Activated naive CD4-positive, alpha-beta T cell treated with Interleukin-2 at 50 U/mL for 16 hours (primary cell): Measurements from ENCODE around the gene FUBP3.

Experiments used
- DNase-seq: peaks from one replicate; pipeline ENCODE4 v3.0.0-alpha.2; 2020

Gene FUBP3

DNA sequence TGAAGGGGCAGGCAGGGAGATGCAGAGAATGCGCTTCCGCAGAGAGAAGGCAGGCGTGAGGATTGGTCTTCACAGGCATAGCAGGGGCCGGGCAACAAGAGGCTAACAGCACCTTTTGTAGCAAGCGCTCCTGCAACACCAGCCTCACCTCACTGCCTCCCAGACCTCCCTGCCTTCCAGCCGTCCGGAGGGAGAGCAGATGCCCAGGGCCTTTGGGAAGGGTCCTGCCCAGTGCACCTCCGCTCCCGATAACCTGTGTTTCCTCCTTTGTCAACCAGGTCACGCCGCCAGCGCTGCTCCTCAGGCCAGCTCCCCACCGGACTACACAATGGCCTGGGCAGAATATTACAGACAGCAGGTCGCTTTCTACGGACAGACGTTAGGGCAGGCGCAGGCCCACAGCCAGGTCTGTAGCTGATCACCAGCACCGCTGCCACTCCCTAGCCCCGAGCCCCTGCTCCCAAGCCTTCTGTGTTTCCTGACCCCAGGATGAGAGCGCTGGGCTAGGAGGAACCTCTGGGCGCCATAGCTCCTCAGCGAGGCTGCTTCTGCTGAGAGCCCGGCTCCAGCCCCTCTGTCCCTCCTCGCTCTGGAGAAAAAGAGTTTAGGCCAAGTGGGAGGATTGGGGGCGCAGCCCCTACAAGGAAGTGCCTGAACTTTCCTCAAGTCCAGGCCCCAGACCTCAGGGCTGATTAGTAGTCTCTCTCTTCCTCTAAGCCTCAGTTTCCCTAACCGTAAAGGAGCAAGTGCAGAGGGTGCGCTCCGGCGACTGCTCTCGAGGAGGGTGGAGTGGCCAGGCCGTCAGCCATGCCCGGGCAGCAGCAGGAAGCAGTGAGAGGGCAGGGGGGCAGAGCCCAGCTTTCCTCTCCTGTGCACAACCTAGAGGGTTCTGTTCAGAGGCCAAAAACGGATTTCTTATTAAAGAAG is 56.6 kb downstream of the FUBP3 start:
- DNase-seq, result no peak

DNA sequence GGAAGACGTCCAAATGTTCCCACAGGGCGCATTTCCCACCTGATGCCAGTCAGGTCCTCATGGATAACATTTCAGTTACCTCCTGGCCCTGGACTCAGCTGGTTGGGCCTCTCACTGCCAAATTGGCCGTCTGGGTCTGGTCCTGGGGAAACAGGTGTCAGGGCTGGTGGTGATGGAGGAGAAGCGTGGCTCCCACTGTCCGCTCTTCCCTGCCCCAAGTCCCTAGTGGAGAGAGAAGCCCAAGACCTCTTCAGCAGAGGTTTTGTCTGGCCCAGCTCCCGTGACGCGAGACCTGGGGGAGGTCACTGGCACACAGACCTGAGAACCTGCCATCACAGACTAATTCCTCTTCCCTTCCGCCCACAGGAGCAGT is 57.3 kb downstream of the FUBP3 start:
- DNase-seq, result no peak

DNA sequence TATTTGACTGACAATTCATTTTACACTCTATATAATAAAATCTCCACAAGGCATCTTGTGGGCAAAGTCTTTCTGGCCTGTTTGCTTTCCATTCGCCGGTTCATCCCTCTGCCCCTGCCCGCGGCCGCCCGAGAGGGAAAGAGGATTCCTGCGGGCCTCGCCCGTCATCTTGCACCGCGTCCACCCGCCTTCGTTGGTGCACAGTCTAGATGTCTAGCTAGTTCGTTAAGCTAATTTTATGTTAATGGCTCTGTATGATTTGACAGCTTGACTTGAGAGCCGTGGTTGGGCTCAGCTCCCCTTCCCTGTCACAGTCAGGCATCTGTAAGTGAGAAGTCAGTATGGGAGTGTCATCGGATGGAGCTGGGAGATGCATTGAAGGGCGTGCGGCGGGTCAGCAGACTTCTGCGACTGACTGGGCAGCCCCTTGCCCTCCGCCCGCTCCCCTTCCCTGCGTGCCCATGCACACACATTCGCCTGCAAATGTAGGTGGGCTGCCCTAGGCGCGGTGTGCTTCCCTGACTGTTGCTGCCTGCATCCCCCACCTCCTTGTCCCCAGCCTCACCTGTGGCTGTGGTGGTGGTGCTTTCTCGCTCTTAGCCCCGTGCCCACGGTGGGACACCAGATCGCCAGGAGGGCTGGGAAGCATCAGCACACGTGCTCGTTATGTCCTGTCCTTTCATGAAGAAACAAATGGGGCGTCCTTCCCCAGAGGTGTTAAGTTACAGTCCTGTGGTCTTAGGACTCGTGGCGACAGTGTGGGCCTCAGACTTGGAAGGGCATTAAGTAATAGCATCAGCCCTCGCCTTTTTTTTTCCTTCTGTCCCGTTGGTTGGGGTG is 59.1 kb downstream of the FUBP3 start:
- DNase-seq, result no peak

DNA sequence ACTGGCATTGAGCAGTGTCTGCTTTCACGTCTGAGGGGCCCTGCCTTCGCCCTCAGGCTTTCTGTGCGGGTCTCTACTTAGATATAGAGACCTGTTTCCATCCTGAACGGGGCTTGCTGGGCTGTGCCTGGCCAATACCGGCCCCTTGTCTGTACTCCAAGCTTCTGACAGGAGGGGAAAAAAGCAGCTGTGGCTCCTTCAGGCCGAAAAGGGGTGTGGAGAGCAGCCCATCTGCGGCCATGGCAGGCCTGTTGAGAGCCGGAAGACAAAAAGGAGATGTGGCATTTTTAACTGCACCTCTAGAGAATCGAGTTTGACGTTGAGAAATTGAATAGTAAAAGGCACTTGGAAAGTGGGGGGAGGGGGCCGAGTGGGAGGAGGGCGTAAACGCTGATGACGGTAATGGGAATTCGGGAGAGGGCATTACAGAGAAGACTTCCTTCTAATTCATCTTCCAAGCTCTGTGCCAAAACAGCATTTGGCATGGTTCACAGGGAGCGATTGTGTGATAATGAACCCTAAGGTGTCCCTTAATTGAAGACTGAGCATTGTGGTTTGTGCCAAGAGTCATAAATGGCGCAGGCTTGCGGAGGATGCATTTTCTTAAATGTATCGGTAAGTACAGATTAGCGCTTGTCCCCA is 59.9 kb downstream of the FUBP3 start:
- DNase-seq, result no peak

DNA sequence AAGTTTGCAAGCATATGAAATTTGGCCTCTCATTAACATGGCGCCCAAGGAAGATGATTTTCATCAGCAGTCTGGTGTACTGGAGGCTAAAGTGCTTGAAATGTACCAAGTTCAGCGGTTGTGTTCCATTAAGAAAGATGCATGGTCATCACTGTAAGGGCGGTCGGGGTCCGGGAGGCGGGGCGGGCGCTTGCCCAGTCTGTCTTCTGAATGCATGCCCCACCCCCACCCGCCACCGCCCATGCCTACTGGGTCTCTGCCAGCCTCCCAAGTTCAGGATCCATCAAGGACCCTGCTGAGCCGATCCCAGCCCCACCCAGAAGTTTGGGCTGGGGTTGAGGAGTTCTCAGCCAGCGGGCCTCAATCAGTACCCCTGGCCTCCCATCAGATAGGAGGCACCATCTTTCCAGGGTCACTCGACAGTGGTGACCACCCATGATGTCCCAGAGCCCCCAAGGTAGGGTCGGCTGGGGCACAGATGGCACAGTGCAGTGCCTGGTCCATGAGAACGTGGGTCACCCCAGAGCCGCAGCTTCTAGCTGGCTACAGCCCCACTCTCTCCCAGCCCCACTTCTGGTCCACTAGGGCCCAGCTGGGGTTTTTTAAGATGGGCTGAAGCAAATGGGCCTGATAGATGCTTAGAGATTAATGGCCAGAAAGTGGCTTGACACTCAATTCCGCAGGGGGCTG is 60.6 kb downstream of the FUBP3 start:
- DNase-seq, result no peak

DNA sequence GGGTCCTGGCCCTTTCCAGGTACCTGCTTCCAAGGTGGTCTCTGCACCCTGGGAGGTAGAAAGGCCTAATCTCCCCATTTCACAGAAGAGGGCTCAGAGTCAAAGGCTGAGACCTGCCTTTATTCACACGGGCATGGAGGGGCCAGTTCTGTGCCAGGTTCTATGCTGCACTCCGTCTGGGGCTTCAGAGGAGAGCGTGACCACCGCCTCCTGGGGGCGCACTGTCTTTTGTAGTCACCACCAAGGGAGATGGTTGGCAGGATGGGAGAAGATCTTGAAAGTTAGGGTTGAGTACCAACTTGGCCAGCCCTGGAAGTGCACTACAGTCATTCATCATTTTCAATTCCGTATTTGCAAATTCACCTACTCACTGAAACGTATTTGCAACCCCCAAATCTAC is 61.3 kb downstream of the FUBP3 start:
- no peak for DNase-seq

DNA sequence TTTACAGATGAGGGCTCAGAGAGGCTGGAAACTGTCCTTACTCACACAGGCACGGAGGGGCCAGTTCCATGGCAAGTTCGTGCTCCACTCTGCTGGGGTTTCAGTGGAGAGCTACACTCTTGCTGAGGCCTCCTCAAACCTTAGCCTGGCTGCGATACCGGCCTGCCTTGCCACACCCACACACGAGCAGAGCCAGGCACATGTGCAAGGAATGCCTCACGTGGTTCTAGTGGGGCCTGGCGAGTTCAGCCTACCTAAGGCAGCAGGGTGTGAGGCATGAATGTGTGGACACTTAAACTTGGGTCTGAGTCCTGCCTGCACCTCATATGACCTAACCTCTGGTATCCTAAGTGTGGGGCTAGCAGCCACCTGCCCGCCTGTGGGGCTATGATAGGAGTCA is 63.5 kb downstream of the FUBP3 start:
- DNase-seq, result no peak

DNA sequence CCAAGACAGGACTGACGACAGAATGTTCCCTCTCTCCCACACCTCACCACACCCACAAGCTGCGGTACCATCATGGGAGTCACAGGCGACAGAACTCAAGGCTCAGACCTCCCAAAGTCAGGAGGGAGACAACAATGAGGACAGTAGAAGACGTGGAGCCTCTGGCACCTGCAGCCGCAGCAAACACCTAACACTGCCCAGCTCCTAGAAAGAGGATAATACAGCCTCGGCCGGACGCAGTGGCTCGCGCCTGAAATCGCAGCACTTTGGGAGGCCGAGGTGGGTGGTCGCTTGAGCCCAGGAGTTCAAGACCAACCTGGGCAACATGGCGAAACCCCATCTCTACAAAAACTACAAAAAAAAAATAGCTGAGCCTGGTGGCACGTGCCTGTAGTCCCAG is 71.8 kb downstream of the FUBP3 start:
- no peak for DNase-seq

DNA sequence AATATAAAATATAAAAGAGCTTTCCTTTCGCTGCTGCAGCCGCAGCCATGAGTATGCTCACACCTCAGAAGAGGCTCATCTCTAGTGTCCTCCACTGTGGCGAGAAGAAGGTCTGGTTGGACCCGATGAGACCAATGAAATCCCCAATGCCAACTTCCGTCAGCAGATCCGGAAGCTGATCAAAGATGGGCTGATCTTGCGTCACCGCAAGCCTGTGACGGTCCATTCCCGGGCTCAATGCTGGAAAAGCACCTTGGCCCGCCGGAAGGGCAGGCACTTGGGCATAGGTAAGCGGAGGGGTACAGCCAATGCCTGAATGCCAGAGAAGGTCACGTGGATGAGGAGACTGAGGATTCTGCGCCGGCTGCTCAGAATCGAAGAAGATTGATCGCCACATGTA is 72.4 kb downstream of the FUBP3 start:
- no peak for DNase-seq

DNA sequence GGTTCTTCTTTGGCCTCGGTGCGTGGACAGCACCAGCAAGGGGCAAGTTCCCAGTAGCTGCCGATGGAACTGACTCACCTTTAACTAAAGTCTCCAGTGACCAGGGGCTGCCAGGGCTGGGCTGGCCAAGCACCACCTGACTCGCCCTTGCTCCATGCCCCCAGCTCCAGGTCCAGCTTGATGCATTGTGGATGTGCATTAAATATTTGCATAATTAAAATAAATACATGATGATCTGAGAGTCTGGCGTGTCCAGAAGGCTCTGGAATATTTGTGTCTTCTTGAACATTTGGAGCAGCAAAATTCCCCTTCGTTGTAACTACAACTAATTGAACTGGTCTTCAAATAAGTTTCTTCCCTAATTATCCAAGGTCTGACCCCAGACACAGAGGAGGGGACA is 75.5 kb downstream of the FUBP3 start:
- no peak for DNase-seq

DNA sequence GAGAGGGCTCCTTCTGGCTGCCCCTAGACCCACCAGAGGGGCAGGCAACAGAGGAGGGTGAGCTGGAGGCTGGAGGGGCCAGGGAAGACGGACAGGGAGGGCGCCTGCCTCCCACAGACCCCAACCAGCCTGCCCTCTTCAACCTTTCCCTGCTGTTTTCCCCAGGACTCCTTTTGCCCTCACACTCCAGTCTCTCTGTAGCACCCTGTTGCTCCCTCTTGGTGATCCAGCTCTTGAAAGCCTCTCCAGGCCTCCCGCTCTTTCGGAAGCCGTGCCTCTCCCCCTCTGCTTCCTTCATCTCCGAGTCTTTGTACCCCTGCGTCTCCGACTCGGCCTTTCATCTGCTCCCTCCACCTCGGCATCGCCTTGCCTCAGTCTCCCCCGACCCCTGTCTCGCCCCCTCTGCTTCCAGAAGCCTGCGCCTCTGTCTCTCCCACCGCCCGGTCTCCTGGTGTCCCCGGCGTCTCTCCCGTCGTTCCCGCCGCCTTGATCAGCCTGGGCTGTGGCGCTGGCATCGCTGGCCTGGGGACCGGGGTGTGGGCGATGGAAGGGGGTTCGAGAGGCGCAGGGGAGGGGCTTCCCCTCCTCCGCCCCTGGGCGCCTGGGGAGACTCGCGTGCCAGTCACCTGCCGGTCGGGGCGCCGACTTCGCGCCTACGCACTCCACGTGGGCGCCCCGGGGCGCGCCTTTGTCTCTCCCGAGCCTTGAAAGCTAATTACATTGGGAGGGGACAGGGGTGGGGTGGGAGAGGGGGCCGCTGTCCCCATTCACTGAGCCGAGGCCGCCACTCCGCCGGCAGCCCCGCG is 79.7 kb downstream of the FUBP3 start:
- no peak for DNase-seq

DNA sequence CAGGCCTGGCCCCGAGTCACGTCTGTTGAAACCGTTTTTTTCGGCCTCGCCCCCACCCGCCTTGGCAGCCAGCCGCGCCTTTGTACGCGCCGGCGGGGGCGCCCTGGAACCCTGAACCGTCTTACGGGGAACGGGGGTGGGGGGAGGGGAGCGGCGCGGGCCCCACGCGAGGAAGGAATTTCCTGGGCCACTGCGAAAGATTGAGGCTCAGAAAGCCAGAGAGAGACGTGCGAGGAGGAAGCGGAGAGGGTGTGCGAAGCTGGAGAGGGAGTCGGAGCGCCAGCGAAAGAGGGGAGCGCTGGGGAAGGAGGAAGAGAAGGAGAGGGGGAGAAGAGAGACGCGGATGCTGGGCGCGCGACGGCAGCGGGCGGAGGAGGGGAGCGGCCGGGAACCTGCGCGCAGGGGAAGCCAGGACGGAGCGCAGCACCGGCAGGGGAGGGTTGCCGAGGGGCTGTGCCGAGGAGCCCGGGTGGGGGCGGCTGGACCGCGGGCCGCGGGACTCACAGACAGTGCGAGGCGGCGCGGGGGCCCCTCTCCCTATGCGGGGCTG is 80.4 kb downstream of the FUBP3 start:
- DNase-seq, result no peak

DNA sequence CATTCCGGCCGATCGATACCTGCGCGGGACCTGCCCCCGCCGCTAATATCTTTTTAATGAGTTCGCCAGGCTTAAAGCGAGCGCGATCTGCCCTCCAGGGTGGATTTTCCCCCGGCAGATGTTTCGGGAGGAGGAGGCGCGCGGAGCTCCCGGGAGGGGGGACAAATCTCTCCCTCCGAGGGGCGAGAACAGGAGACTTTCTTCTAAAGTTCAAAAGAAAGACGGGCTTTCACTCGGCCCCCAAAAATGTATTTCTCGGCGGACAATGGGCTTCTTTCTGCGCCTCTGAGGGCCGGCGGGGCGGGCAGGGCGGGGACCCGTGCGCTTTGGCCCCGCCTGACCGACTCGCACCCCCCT is 80.9 kb downstream of the FUBP3 start:
- DNase-seq, result no peak

DNA sequence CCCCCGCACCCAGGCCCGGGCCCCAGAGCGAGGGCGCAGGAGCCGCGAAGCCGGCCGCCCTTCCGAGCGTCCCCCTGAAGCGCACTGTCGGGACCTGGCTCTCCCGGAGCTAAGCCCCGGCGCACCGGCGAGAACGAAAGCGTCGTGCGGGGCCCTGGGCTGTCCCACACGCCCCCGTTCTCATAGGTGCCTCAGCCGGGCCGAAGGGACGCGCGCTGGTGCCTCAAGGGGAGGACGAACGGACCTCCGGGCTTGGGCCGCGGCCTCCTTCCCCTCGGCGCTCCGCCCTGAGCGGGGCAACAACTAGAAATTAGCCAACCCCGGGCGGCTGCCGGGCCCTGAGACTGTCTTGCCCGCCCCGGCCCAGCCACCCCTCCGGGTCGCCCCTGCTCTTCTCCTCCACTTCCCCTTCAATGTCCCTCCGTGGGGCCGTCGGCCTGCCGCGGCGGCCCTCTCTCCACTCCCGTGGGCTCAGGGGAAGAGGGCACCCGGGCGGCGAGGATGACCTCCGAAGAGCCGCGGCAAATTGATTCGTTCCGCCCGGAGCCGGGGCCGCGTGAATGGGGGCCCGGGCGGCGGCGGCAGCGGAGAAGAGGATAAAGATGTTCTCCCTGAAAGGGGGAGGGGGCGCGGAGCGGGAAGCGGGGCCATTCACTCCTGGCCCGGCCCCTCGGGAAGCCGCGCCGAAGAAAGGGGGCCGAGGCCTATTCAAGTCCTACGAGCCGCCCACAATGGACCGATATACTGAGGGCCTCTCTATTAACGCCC is 81.5 kb downstream of the FUBP3 start:
- DNase-seq, result no peak

DNA sequence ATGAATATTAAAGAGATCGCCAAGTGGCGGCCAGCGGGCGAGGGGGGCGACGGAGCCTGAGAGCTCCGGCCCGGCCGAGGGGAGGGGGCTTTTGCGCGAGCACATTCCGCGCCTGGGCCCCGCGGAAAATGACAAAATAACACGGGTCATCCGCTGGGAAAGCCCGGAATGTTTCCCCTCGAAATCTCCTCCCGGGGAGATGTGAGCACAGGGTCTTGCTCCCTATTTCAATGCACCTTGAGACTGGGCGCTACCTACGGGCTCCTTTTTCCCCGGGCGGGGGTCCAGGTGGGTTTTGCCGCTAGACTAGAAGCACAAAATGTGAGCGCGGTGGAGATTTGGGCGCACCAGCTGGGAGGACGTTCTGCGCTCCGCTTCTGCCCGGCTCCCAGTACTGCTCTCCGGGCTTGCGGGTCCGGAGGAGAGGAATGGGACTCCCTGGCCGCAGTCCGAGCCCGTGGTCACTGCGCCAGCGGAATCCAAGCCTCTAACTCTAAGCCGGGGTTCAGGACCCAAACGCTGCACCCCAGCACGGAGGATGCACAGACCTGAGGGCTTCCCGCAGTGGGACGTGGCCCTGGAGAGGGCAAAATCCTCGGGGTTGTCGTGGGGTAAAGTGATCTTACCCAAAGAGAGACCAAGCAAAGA is 82.2 kb downstream of the FUBP3 start:
- DNase-seq, result no peak

DNA sequence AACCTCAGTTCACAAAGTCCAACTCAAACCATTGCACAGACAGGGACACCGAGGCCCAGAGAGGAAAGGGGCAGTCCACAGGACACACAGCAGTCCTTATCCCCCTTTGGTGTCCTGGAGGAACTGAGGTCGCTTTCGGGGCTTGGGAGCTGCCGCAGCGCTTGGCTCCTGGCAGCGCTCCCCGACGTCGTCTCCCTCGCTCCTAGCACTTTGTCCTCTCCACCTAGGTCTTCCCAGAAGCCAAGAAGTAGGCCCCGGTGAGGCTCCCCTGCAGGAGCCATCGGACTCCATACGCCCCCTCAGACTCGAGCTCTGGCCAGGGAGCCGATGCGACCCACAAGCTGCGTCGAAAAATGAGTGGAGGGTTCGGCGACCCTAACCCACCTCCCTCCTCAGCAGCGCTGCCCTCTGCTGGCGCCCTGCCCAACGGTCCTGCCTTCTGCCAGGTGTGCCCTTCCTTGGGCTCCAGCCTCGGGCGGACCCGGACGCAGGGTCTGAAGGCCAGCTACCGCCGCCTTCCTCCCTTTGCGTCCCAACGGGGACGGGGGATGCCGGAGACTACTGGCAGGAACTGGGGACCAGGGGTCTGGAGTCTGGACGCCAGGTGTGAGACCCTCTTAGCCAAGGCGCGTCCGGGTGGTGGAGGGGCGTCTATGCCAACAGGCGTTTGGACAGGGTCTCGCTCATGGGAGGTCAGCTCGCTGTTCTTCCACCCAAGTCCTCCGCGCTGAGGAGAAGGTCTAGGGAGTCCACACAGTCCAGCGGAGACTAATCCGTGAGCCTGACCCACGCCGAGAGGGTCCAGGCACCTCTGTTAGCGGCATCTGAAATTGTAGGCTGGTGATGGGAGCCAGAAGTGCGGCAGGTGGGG is 83.0 kb downstream of the FUBP3 start:
- DNase-seq, result no peak

DNA sequence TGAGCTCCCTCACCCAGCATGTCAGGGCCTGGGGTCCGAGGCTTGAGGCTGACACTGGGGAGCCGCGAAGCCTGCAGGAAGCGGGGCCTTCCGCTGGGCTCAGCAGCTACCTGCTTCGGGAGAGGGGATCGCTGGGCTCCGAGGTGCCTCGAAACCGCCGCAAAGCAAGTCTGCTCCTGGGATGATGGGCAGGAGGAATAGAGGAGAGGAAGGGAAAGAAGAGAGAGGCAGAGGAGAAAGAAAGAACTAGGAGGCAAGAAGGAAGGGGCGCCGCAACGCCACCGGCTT is 83.5 kb downstream of the FUBP3 start:
- no peak for DNase-seq

DNA sequence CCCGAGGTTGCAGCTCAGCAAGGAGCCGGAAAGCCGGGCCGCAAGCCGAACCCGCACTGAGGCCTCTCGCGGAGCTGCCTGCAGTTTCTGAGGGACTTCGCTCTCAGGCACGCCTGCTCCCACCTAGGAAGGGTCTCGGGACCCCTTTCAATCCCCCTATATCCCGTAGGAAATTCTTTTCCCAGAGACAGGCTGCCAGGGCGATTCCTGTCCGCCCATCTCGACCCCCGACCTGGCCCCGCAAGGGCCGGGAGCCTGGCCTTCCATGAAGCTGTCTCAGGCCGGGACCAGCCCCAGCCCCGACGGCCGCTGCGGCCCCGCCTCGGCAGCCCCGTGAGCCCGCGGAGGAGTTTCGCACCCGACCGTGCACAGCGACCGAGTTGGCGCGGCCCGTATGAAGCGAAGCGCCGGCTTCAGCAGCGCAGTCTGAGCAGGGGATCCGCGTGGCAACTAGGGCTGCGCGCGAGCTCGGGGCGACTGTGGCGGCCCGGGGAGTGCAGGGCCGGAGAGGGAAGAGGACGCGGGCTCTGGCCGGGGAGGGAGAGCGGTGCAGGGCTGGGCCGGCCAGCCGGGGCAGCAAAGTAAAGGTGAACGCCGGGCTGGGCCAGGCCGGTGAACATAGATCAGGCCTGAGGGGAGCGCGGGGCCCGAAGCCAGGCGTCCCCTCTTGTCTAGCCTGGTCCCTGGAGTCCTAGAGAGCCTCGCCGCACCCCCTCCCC is 84.0 kb downstream of the FUBP3 start:
- peak; percentile 19 for DNase-seq

DNA sequence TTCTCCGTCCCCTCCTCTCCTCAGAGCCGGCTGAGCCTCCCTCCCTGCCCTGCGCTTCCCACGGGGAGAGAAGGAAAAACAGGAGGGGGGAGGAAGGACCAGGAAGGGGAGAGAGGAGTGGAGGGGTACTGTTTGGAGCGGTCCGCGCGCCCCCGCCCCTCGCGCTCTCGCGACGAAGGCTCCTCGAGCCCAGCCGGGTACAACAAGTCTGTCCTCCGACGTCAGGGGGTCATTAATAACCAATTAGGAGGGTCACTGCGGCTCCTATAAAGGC is 84.5 kb downstream of the FUBP3 start:
- no peak for DNase-seq
